Endothelial cell of umbilical vein (primary cell): Measurements from ENCODE around the gene PSMA4.

Source experiments
- EZH2 ChIP-seq: IDR thresholded peaks from 2 replicates; pipeline ENCODE4 v1.6.1; 2012; ENCODE audit warnings: borderline replicate concordance, low read depth, mild to moderate bottlenecking, moderate library complexity, low read length, inconsistent platforms; ENCODE audit not compliant: severe bottlenecking
- FOS ChIP-seq: IDR thresholded peaks from 2 replicates; pipeline ENCODE4 v1.6.1; 2011; ENCODE audit warnings: mild to moderate bottlenecking, low read length, moderate library complexity, borderline replicate concordance; ENCODE audit not compliant: insufficient read depth
- GATA2 ChIP-seq: IDR thresholded peaks from 2 replicates; pipeline ENCODE4 v1.7.0; 2011; ENCODE audit warnings: low read depth, mild to moderate bottlenecking, moderate library complexity, mixed read lengths, low read length; ENCODE audit not compliant: insufficient read length, insufficient read depth
- JUN ChIP-seq: IDR thresholded peaks from 2 replicates; pipeline ENCODE4 v1.6.1; 2011; ENCODE audit warnings: borderline replicate concordance, low read depth; ENCODE audit not compliant: insufficient read length, insufficient read depth
- MYC ChIP-seq: IDR thresholded peaks from one replicate; pipeline ENCODE4 v1.6.1; 2011; ENCODE audit warnings: mild to moderate bottlenecking, low read depth, low read length
- POLR2A ChIP-seq: IDR thresholded peaks from 2 replicates; pipeline ENCODE4 v1.6.1; 2012; ENCODE audit warnings: low read depth, mild to moderate bottlenecking, control low read depth, low read length
- POLR2AphosphoS5 ChIP-seq: IDR thresholded peaks from 2 replicates; pipeline ENCODE4 v1.6.1; 2012; ENCODE audit warnings: low read depth, mild to moderate bottlenecking, control low read depth, low read length, moderate library complexity; ENCODE audit not compliant: insufficient read depth
- TF ChIP-seq, protein P1 (sequence below), 2 donors: IDR thresholded peaks; 1 replicate in 1 of 2; 2 replicates in 1 of 2; pipeline ENCODE4 v1.5.1; 2011; ENCODE audit warnings: low read length in 2 of 2, mild to moderate bottlenecking in 2 of 2, moderate library complexity in 2 of 2, control low read depth in 1 of 2, inconsistent platforms in 1 of 2, low read depth in 1 of 2; ENCODE audit not compliant: insufficient read depth in 1 of 2; ENCODE audit errors: extremely low read depth in 1 of 2
- TF ChIP-seq, protein P2 (sequence below): IDR thresholded peaks from 2 replicates; pipeline ENCODE4 v1.6.1; 2011; ENCODE audit not compliant: insufficient read depth, insufficient read length

GRCh38 chr15:78563092-78563491 lies 22.8 kb downstream of the PSMA4 start:
- TF ChIP-seq EZH2 = no peak
- TF ChIP-seq, protein P1, sequence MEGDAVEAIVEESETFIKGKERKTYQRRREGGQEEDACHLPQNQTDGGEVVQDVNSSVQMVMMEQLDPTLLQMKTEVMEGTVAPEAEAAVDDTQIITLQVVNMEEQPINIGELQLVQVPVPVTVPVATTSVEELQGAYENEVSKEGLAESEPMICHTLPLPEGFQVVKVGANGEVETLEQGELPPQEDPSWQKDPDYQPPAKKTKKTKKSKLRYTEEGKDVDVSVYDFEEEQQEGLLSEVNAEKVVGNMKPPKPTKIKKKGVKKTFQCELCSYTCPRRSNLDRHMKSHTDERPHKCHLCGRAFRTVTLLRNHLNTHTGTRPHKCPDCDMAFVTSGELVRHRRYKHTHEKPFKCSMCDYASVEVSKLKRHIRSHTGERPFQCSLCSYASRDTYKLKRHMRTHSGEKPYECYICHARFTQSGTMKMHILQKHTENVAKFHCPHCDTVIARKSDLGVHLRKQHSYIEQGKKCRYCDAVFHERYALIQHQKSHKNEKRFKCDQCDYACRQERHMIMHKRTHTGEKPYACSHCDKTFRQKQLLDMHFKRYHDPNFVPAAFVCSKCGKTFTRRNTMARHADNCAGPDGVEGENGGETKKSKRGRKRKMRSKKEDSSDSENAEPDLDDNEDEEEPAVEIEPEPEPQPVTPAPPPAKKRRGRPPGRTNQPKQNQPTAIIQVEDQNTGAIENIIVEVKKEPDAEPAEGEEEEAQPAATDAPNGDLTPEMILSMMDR (IDR thresholded peaks at IDR 0.05; ENCODE audit: extremely low read depth in 1 of 2, insufficient read depth in 1 of 2, low read depth in 1 of 2, low read length in 2 of 2) = no peak
- no peak for TF ChIP-seq POLR2A
- no peak for TF ChIP-seq MYC
- TF ChIP-seq POLR2AphosphoS5 = no peak
- no peak for TF ChIP-seq JUN
- no peak for TF ChIP-seq GATA2
- TF ChIP-seq FOS = no peak
- TF ChIP-seq, protein P2, sequence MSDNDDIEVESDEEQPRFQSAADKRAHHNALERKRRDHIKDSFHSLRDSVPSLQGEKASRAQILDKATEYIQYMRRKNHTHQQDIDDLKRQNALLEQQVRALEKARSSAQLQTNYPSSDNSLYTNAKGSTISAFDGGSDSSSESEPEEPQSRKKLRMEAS = no peak
